GM12878 (cell line): Measurements from ENCODE around the gene PCDHGA7. TPM values are rescaled to one million over a fixed set of nuclear protein-coding genes. Genes with fewer than 3 reads are reported as not detected.

Experiments used
- ATAC-seq: fragments of 200-7000 bp; cut with Tn5 transposase; 3 replicates; pipeline ENCODE4 v1.9.1; 2020; ENCODE audit warnings: mild to moderate bottlenecking, moderate library complexity
- BruUV-seq: library from RNA; stranded (reverse); fragments of 400-500 nt; replicated peaks from 2 replicates; lab custom pipeline; 2021; lab: Mats Ljungman, UMichigan
- CTCF ChIA-PET: fragments of 300-600 bp; sonication (Branson Sonifier 250); formaldehyde crosslinking; extraction: SDS; loops from one replicate; lab custom pipeline; 2021; ENCODE audit warnings: inconsistent platforms; lab: Yijun Ruan, JAX
- POLR2A ChIA-PET: fragments of 350-600 bp; formaldehyde crosslinking; extraction: SDS; loops from one replicate; lab custom pipeline; 2021; ENCODE audit warnings: inconsistent platforms; lab: Charles Lee
- RAD21 ChIA-PET: fragments of 300-600 bp; sonication (Branson Sonifier 250); formaldehyde crosslinking; loops from one replicate; lab custom pipeline; 2023; ENCODE audit warnings: antibody characterized with exemption; ENCODE audit not compliant: unreplicated experiment; lab: Charles Lee
- SMC1A ChIA-PET: fragments of 300-600 bp; sonication (Branson Sonifier 250); formaldehyde crosslinking; loops from one replicate; lab custom pipeline; 2023; ENCODE audit not compliant: unreplicated experiment, uncharacterized antibody; lab: Charles Lee
- DNase-seq: peaks from one replicate; pipeline ENCODE4 v3.0.0-alpha.2; 2011; ENCODE audit warnings: low read depth, low spot score
- FAIRE-seq: peaks from 3 replicates; lab custom pipeline; 2011; peaks lifted over from hg19 to GRCh38; lab: Jason Lieb, UNC
- H2AFZ ChIP-seq: 2 replicates; pipeline ENCODE4 v1.6.0; 2011; ENCODE audit warnings: low read depth, low read length, control low read depth; ENCODE audit not compliant: control insufficient read depth
- H3K27ac ChIP-seq: 2 replicates; pipeline ENCODE4 v1.5.1; 2011; ENCODE audit warnings: control low read depth; ENCODE audit not compliant: control insufficient read depth, insufficient read depth
- H3K27me3 ChIP-seq, 2 experiments: replicated peaks in 1 of 2; 2 replicates each; pipeline versions ENCODE4 v1.6.0 to v1.6.1; 2011; ENCODE audit warnings: low read length in 1 of 2; ENCODE audit not compliant: control insufficient read depth in 2 of 2, insufficient read depth in 2 of 2
- H3K36me3 ChIP-seq, 2 experiments: 2 replicates each; pipeline ENCODE4 v1.5.1; 2011; ENCODE audit warnings: low read length in 1 of 2; ENCODE audit not compliant: control insufficient read depth in 2 of 2, insufficient read depth in 2 of 2
- H3K4me1 ChIP-seq: 2 replicates; pipeline ENCODE4 v1.6.1; 2011; ENCODE audit warnings: mild to moderate bottlenecking, low read length, moderate library complexity, mixed read lengths; ENCODE audit not compliant: control insufficient read depth, insufficient read depth
- H3K4me2 ChIP-seq: 2 replicates; pipeline ENCODE4 v1.6.0; 2011; ENCODE audit warnings: control low read depth; ENCODE audit not compliant: control insufficient read depth, insufficient read depth
- H3K4me3 ChIP-seq: fragments of 200-600 bp; sonication (generic); 2 replicates; pipeline ENCODE4 v1.5.1; 2016
- H3K79me2 ChIP-seq: 2 replicates; pipeline ENCODE4 v1.6.0; 2011; ENCODE audit warnings: low read length; ENCODE audit not compliant: control insufficient read depth, insufficient read depth
- H3K9ac ChIP-seq: 2 replicates; pipeline ENCODE4 v1.8.0; 2011; ENCODE audit warnings: low read length, control low read depth, mixed read lengths; ENCODE audit not compliant: control insufficient read depth, insufficient read depth
- H3K9me3 ChIP-seq: replicated peaks from 3 replicates; pipeline ENCODE4 v1.5.1; 2011; ENCODE audit warnings: mild to moderate bottlenecking, low read length; ENCODE audit not compliant: control insufficient read depth, insufficient read depth
- H4K20me1 ChIP-seq: 2 replicates; pipeline ENCODE4 v1.6.0; 2011; ENCODE audit not compliant: control insufficient read depth, insufficient read depth
- BHLHE40 ChIP-seq, 2 experiments: fragments of 450-650 bp in 1 of 2; IDR thresholded peaks; 2 replicates each; pipeline ENCODE4 v1.6.1; 2011 to 2017; ENCODE audit warnings: low read depth in 2 of 2, borderline replicate concordance in 1 of 2, improper control_type of control experiment in 1 of 2, low read length in 1 of 2, mild to moderate bottlenecking in 1 of 2
- HSF1 ChIP-seq: fragments of 150-350 bp; IDR thresholded peaks from 2 replicates; pipeline ENCODE4 v1.6.1; 2014; ENCODE audit warnings: mild to moderate bottlenecking, low read depth, low read length
- MYC ChIP-seq: IDR thresholded peaks from 2 replicates; pipeline ENCODE4 v1.6.1; 2011; ENCODE audit warnings: mild to moderate bottlenecking, low read length, moderate library complexity, inconsistent platforms; ENCODE audit not compliant: insufficient read depth, insufficient replicate concordance, insufficient read length, severe bottlenecking
- ZNF24 ChIP-seq: fragments of 450-650 bp; IDR thresholded peaks from 2 replicates; pipeline ENCODE4 v1.6.1; 2017; ENCODE audit warnings: antibody characterized with exemption, mild to moderate bottlenecking
- WGBS: methylation state at CpG from one replicate; pipeline ENCODE4 v1.1.6; 2016; ENCODE audit warnings: low lambda C conversion rate; ENCODE audit not compliant: insufficient replicate concordance, insufficient coverage; ENCODE audit errors: missing lambda C conversion rate; 5-methylcytosine and 5-hydroxymethylcytosine counted together
- in situ Hi-C: fragments of 300-500 bp; cut with MboI; formaldehyde crosslinking; loops from 9 replicates; pipeline ENCODE4 v1.14.3; 2018; ENCODE audit warnings: mixed read lengths
- intact Hi-C: fragments of 100-400 bp; cut with micrococcal nuclease; formaldehyde crosslinking; loops from one replicate; pipeline ENCODE4 v1.14.2; 2022; ENCODE audit not compliant: unreplicated experiment
- polyA plus RNA-seq, 11 experiments: library from polyadenylated mRNA; depleted of rRNA in 4 of 11; unstranded in 6 of 11; stranded (reverse) in 5 of 11; fragments of >200 nt; fragmentation: Nextera tagmentation in 4 of 11; fragmentation: Illumina TruSeq in 1 of 11; extraction: Ambion mirVana in 4 of 11; extraction: Trizol in 1 of 11; gene quantifications; 1 replicate in 1 of 11; 2 replicates in 10 of 11; pipeline versions ENCODE4 v1.2.1 to v1.2.3, GENCODE V29; 2011 to 2016; ENCODE audit warnings: inconsistent platforms in 2 of 11, missing spikeins in 2 of 11, low read depth in 1 of 11
- total RNA-seq, 4 experiments: library from RNA; depleted of rRNA in 3 of 4; stranded (reverse); fragments of >200 nt in 3 of 4; fragmentation: Illumina TruSeq in 1 of 4; extraction: Trizol in 1 of 4; gene quantifications; 2 replicates each; pipeline versions ENCODE4 v1.2.1 to v1.2.3, GENCODE V29; 2013 to 2021

PCDHGA7 gene
- total and polyA plus RNA-seq, 10 of the 15 experiments (the other 5 are each of a cell fraction or from before 2014, with no cell fraction given): 0.01 to 0.18 (median 0.08) TPM; not detected in 3

- Histone ChIP-seq H3K4me1 (peaks cover 4% of the 10 kb centered on the region; the same call in 1 of the 2 replicates), H3K27ac (no peak overlapping the region), H3K9me3 (peaks cover 15% of the 10 kb centered on the region; the same call in 2 of the 3 replicates), H3K36me3 (no peaks in the 10 kb centered on the region), H3K9ac (peak overlapping the region; percentile 64), H3K4me3 (peak overlapping the region; percentile 76), H3K4me2 (peak overlapping the region; percentile 79), H3K27me3 (no peaks in the 10 kb centered on the region; a peak in 1 of 4 replicates), H2AFZ (peak overlapping the region; percentile 98), H4K20me1 (no peaks in the 10 kb centered on the region)
- POLR2A ChIA-PET: interaction anchor here (1.0 to 1.2 kb wide), 2 partner anchors 9 to 142 kb away, joined by 3 to 5 read pairs; partner anchors contain the start of gene PCDHGA10
- in situ Hi-C loops: no loop called here
- FAIRE-seq (no peak), ATAC-seq (no peak), DNase-seq (no peak)
- no TSS peak for BruUV-seq
- CTCF ChIA-PET: interaction anchor here (0.5 to 10.9 kb wide), 40 partner anchors 9 to 469 kb away, joined by 3 to 245 read pairs (median 5); partner anchors contain the start of genes PCDHGA10, PCDHGA12, PCDHGB3 and PCDHGC3
- intact Hi-C loops: loop anchor here (1.0 to 2.0 kb wide), 3 partner anchors 53 to 137 kb away; partner anchors contain the start of gene PCDHGC3
- SMC1A ChIA-PET: interaction anchor here (0.8 to 2.8 kb wide), 25 partner anchors 9 to 176 kb away, joined by 3 to 41 read pairs (median 5); partner anchors contain the start of genes PCDHGA10, PCDHGA12, PCDHGB3 and PCDHGC3
- RAD21 ChIA-PET: interaction anchor here (0.6 to 2.6 kb wide), 21 partner anchors 9 to 171 kb away, joined by 3 to 34 read pairs (median 6); partner anchors contain the start of genes PCDHGA10, PCDHGA12, PCDHGB3 and PCDHGC3
- TF ChIP-seq MYC (no peak), ZNF24 (no peak), BHLHE40 (IDR thresholded peaks at IDR 0.05; ENCODE audit: borderline replicate concordance in 1 of 2, low read depth in 2 of 2, low read length in 1 of 2) (no peak), HSF1 (no peak)
- TF ChIP-seq, all 136 proteins: peak for 0
- H3K79me2 ChIP-seq: no peaks in the 10 kb centered on the region
- WGBS: 32% methylated on average over 13 of the region's 13 CpGs
Observed at GRCh38 chr5:141421489-141421855, 38.9 kb downstream of the PCDHGA7 start.
